Measurements from ENCODE around the gene OGFOD2. TPM values are rescaled to one million over a fixed set of nuclear protein-coding genes. Genes with fewer than 3 reads are reported as not detected.

The OGFOD2 gene
- total and polyA plus RNA-seq, 2 of the 13 experiments (the other 11 are each of a cell fraction or from before 2014, with no cell fraction given): 13.2 to 14.6 TPM

DNA sequence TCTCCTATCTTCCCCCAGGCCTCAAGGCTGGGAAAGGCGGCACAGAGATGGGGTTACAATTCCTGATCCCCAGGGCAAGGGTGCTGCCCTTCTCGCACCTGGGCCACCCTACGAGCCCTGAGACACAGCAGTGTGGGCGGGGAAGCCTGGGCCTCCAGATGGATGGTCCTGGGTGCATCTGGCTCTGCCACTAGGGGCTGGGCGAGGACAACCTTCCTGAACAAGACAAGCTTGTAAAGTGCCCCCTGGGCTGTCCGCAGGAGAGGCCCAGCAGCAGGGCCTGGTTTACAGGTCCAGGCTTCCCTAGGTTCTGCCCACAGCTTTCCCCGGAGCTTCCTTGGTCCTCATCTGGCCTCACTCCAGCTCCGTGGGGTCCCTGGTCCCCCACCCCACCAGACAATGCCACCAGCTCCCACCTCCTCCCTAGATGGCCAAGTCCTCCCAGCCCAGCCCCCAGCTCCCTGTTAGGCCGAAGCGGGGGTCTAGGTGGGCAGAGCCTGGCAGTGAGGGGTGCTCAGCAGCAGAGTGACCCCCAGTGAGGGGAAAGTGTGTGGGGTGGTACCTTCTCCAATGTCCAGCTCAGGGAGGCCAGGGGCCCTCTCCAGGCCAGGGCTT, 14.3 kb downstream of the OGFOD2 start (continued):
- TF ChIP-seq, protein P1, sequence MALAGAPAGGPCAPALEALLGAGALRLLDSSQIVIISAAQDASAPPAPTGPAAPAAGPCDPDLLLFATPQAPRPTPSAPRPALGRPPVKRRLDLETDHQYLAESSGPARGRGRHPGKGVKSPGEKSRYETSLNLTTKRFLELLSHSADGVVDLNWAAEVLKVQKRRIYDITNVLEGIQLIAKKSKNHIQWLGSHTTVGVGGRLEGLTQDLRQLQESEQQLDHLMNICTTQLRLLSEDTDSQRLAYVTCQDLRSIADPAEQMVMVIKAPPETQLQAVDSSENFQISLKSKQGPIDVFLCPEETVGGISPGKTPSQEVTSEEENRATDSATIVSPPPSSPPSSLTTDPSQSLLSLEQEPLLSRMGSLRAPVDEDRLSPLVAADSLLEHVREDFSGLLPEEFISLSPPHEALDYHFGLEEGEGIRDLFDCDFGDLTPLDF (CRISPR knock-in tag; IDR thresholded peaks at IDR 0.05): no peak

DNA sequence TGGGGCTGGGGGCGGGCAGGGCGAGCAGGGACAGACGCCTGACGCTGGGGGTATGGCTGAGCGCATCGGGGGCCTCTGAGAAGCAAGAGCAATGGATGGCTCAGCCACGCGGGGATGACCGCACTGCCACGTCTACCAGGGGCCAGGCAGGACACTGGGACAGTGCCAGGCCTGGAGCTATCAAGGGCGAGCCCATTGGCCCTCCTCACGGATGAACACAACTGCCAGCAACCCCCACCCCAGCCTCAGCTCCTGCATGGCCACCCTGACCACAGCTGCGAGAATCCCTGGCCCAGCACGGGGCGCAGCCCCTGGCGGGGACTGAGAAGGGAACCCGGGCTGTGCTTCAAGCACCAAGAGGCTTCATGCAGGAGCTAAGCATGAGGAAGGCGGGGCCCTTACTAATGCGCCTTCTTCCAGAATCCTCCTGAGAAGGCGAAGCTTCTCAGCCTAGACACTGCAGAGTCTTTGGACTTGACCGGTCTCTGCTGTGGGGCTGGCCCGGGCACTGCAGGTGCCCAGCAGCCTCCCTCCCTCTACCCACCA, 14.9 kb downstream of the OGFOD2 start:
- POLR2A ChIA-PET: interaction anchor here (1.5 kb wide), 1 partner anchor 243 kb away, joined by 4 read pairs; the partner anchor contains the start of genes MPHOSPH9 and MTRFR

More for the DNA sequence above, 14.9 kb downstream of the OGFOD2 start:
- H3K36me3 ChIP-seq (replicated peaks in 1 of 2; ENCODE audit: control insufficient read depth in 1 of 2, insufficient read depth in 2 of 2, low read length in 2 of 2): peaks cover 4 to 6% of the 10 kb centered on the region in 2 experiments; a peak in 3 of 5 replicates
- no peaks in the 10 kb centered on the region for H3K9me3 ChIP-seq (ENCODE audit: low read length)
- DNase-seq (ENCODE audit: low spot score) (no peak), FAIRE-seq (no peak), ATAC-seq (no peak)
- peaks cover 6% of the 10 kb centered on the region for H3K4me1 ChIP-seq (ENCODE audit: insufficient read depth, low read length)
- H3K79me2 ChIP-seq (ENCODE audit: insufficient read depth, low read length): no peaks in the 10 kb centered on the region
- H3K4me3 ChIP-seq (replicated peaks in 1 of 3; ENCODE audit: insufficient read depth in 1 of 3, low read depth in 2 of 3, low read length in 3 of 3): no peak overlapping the region
- no peak for TF ChIP-seq TARDBP (CRISPR knock-in tag; IDR thresholded peaks at IDR 0.05)
- no peak for TF ChIP-seq ZNF382 (CRISPR knock-in tag; IDR thresholded peaks at IDR 0.05; ENCODE audit: borderline replicate concordance)
- no peak for TF ChIP-seq ATM (IDR thresholded peaks at IDR 0.05; ENCODE audit: borderline replicate concordance)
- TF ChIP-seq ZNF773 (CRISPR knock-in tag; IDR thresholded peaks at IDR 0.05; ENCODE audit: borderline replicate concordance): no peak
- no peak for TF ChIP-seq ZNF225 (CRISPR knock-in tag; IDR thresholded peaks at IDR 0.05)
- TF ChIP-seq, protein P2, sequence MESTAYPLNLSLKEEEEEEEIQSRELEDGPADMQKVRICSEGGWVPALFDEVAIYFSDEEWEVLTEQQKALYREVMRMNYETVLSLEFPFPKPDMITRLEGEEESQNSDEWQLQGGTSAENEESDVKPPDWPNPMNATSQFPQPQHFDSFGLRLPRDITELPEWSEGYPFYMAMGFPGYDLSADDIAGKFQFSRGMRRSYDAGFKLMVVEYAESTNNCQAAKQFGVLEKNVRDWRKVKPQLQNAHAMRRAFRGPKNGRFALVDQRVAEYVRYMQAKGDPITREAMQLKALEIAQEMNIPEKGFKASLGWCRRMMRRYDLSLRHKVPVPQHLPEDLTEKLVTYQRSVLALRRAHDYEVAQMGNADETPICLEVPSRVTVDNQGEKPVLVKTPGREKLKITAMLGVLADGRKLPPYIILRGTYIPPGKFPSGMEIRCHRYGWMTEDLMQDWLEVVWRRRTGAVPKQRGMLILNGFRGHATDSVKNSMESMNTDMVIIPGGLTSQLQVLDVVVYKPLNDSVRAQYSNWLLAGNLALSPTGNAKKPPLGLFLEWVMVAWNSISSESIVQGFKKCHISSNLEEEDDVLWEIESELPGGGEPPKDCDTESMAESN (CRISPR knock-in tag; conservative IDR thresholded peaks at IDR 0.05): no peak
- TF ChIP-seq ARHGAP35 (CRISPR knock-in tag; IDR thresholded peaks at IDR 0.05; ENCODE audit: borderline replicate concordance): no peak
- TF ChIP-seq, protein P3, sequence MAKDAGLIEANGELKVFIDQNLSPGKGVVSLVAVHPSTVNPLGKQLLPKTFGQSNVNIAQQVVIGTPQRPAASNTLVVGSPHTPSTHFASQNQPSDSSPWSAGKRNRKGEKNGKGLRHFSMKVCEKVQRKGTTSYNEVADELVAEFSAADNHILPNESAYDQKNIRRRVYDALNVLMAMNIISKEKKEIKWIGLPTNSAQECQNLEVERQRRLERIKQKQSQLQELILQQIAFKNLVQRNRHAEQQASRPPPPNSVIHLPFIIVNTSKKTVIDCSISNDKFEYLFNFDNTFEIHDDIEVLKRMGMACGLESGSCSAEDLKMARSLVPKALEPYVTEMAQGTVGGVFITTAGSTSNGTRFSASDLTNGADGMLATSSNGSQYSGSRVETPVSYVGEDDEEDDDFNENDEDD (CRISPR knock-in tag; IDR thresholded peaks at IDR 0.05; ENCODE audit: borderline replicate concordance): no peak
- TF ChIP-seq, protein P4, sequence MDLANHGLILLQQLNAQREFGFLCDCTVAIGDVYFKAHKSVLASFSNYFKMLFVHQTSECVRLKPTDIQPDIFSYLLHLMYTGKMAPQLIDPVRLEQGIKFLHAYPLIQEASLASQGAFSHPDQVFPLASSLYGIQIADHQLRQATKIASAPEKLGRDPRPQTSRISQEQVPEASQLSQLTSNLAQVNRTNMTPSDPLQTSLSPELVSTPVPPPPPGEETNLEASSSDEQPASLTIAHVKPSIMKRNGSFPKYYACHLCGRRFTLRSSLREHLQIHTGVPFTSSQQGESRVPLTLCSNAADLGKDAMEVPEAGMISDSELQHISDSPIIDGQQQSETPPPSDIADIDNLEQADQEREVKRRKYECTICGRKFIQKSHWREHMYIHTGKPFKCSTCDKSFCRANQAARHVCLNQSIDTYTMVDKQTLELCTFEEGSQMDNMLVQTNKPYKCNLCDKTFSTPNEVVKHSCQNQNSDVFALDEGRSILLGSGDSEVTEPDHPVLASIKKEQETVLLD (CRISPR knock-in tag; IDR thresholded peaks at IDR 0.05; ENCODE audit: low read depth): no peak
- no peak for TF ChIP-seq ATF1 (CRISPR knock-in tag; IDR thresholded peaks at IDR 0.05)
- no peak for TF ChIP-seq HOXA5 (CRISPR knock-in tag; IDR thresholded peaks at IDR 0.05)
- no peak for TF ChIP-seq ZNF839 (CRISPR knock-in tag; IDR thresholded peaks at IDR 0.05; ENCODE audit: borderline replicate concordance)
- no peak for TF ChIP-seq EHMT2 (IDR thresholded peaks at IDR 0.05; ENCODE audit: borderline replicate concordance, low read depth, low read length)
- H3K27ac ChIP-seq (ENCODE audit: extremely low read length, insufficient read depth, low read length): no peak overlapping the region
- CTCF ChIA-PET (ENCODE audit: low intra/inter-chr PET ratio, low total read pairs): no interaction called here
- intact Hi-C loops (cut with micrococcal nuclease; ENCODE audit: unreplicated experiment) (no loop called here), in situ Hi-C loops (cut with HindIII; ENCODE audit: extremely low pct_ligation_motif_present, low pct_unique_long_range_greater_than_20kb) (no loop called here)
- BruUV-seq (replicated peaks): no TSS peak
- H3K27me3 ChIP-seq (ENCODE audit: control insufficient read depth in 1 of 2, insufficient read depth in 2 of 2, low read length in 2 of 2): no peaks in the 10 kb centered on the region
- H2AFZ ChIP-seq (ENCODE audit: low read length): no peak overlapping the region
- H3K4me2 ChIP-seq (ENCODE audit: low read depth, low read length): no peak overlapping the region
- H4K20me1 ChIP-seq (ENCODE audit: insufficient read depth, low read length): no peaks in the 10 kb centered on the region
- 100% methylated on average over 3 of the region's 22 CpGs for WGBS (ENCODE audit: low lambda C conversion rate)
- no peak overlapping the region for H3K9ac ChIP-seq (ENCODE audit: insufficient read depth, low read depth, low read length)

Measured in HepG2 (cell line).